K562 (cell line): ENCODE measurements around the gene CMBL. TPM values are rescaled to one million over a fixed set of nuclear protein-coding genes. Genes with fewer than 3 reads are reported as not detected.

Experiments used
- ARID3A ChIP-seq: IDR thresholded peaks from 2 replicates; pipeline ENCODE4 v1.6.1; 2012; ENCODE audit warnings: low read depth, low read length, improper control_type of control experiment, borderline replicate concordance
- ATF1 ChIP-seq, 2 experiments: fragments of 450-650 bp in 1 of 2; IDR thresholded peaks; 2 replicates each; pipeline ENCODE4 v1.6.1; 2016; ENCODE audit warnings: missing compliant biosample characterization in 1 of 2, missing genetic modification characterization in 1 of 2
- FOXA3 ChIP-seq, 2 experiments: fragments of 450-650 bp in 1 of 2; sonication (generic) in 1 of 2; formaldehyde crosslinking; IDR thresholded peaks in 1 of 2; conservative IDR thresholded peaks in 1 of 2; 2 replicates each; pipeline versions ENCODE4 v1.4.0 to v1.8.0; 2020 to 2022; ENCODE audit warnings: mild to moderate bottlenecking in 2 of 2, missing genetic modification reagents in 1 of 2
- FOXK1 ChIP-seq: sonication (generic); formaldehyde crosslinking; IDR thresholded peaks from 2 replicates; pipeline ENCODE4 v1.8.0; 2022; ENCODE audit warnings: missing genetic modification reagents, mild to moderate bottlenecking, borderline replicate concordance
- GATAD2B ChIP-seq: fragments of 450-650 bp; IDR thresholded peaks from 2 replicates; pipeline ENCODE4 v1.6.1; 2017; ENCODE audit warnings: mild to moderate bottlenecking, borderline replicate concordance
- HIVEP1 ChIP-seq: fragments of 250-450 bp; sonication (Bioruptor Pico); IDR thresholded peaks from 2 replicates; pipeline ENCODE4 v1.4.0; 2020; ENCODE audit warnings: mild to moderate bottlenecking
- LARP7 ChIP-seq: fragments of 450-650 bp; IDR thresholded peaks from 2 replicates; pipeline ENCODE4 v1.6.1; 2016
- MAZ ChIP-seq, 2 experiments: fragments of 450-650 bp in 1 of 2; sonication (generic) in 1 of 2; formaldehyde crosslinking; IDR thresholded peaks in 1 of 2; conservative IDR thresholded peaks in 1 of 2; 2 replicates each; pipeline versions ENCODE4 v1.4.0 to v1.5.0; 2020; ENCODE audit warnings: mild to moderate bottlenecking in 1 of 2, missing genetic modification reagents in 1 of 2
- NR3C1 ChIP-seq: sonication (generic); formaldehyde crosslinking; IDR thresholded peaks from 2 replicates; pipeline ENCODE4 v1.8.1; 2022; ENCODE audit warnings: missing genetic modification reagents
- PBX2 ChIP-seq, 2 experiments: IDR thresholded peaks in 1 of 2; conservative IDR thresholded peaks in 1 of 2; 2 replicates each; pipeline ENCODE4 v1.6.1; 2016; ENCODE audit warnings: low read depth in 2 of 2, mild to moderate bottlenecking in 1 of 2, missing compliant biosample characterization in 1 of 2, missing genetic modification characterization in 1 of 2, moderate library complexity in 1 of 2
- POLR3A ChIP-seq: IDR thresholded peaks from 2 replicates; pipeline ENCODE4 v1.6.1; 2011; ENCODE audit warnings: borderline replicate concordance, mild to moderate bottlenecking, moderate library complexity; ENCODE audit not compliant: insufficient read length, insufficient read depth; ENCODE audit errors: extremely low read depth
- SMC3 ChIP-seq: conservative IDR thresholded peaks from 2 replicates; pipeline ENCODE4 v1.6.1; 2011; ENCODE audit warnings: low read depth, low read length, improper control_type of control experiment; ENCODE audit not compliant: insufficient read depth
- SRSF1 ChIP-seq: fragments of 200-400 bp; formaldehyde crosslinking; IDR thresholded peaks from 2 replicates; pipeline ENCODE4 v1.6.1; 2017; ENCODE audit warnings: mild to moderate bottlenecking, low read depth, low read length, moderate library complexity
- ZFP91 ChIP-seq: sonication (generic); formaldehyde crosslinking; IDR thresholded peaks from 2 replicates; pipeline ENCODE4 v1.8.0; 2022; ENCODE audit warnings: mild to moderate bottlenecking, missing genetic modification reagents
- ZNF253 ChIP-seq: fragments of 250-450 bp; sonication (Bioruptor Pico); conservative IDR thresholded peaks from 2 replicates; pipeline ENCODE4 v1.6.1; 2021; ENCODE audit warnings: mild to moderate bottlenecking
- ZNF639 ChIP-seq, 2 experiments: fragments of 200-800 bp in 1 of 2; sonication (Bioruptor generic) in 1 of 2; sonication (generic) in 1 of 2; formaldehyde crosslinking in 1 of 2; IDR thresholded peaks in 1 of 2; conservative IDR thresholded peaks in 1 of 2; 2 replicates each; pipeline versions ENCODE4 v1.5.0 to v1.6.1; 2016 to 2020; ENCODE audit warnings: missing compliant biosample characterization in 1 of 2, missing genetic modification characterization in 1 of 2, missing genetic modification reagents in 1 of 2
- ZNF707 ChIP-seq: fragments of 250-450 bp; sonication (Bioruptor Pico); conservative IDR thresholded peaks from 2 replicates; pipeline ENCODE4 v1.8.0; 2022; ENCODE audit warnings: inconsistent platforms, mild to moderate bottlenecking, moderate library complexity
- polyA plus RNA-seq, 8 experiments: library from polyadenylated mRNA; depleted of rRNA in 4 of 8; stranded (reverse) in 5 of 8; unstranded in 3 of 8; fragments of >200 nt; fragmentation: Nextera tagmentation in 2 of 8; fragmentation: Illumina TruSeq in 1 of 8; extraction: Ambion mirVana in 2 of 8; extraction: Trizol in 1 of 8; gene quantifications; 2 replicates each; pipeline versions ENCODE4 v1.2.1 to v1.2.3, GENCODE V29; 2011 to 2014; ENCODE audit warnings: inconsistent platforms in 1 of 8, missing spikeins in 1 of 8
- total RNA-seq, 7 experiments: library from RNA; depleted of rRNA in 6 of 7; stranded (reverse); fragments of >200 nt in 6 of 7; fragmentation: Illumina TruSeq in 2 of 7; extraction: Trizol in 2 of 7; gene quantifications; 2 replicates each; pipeline versions ENCODE4 v1.2.1 to v1.2.3, GENCODE V29; 2011 to 2021; ENCODE audit warnings: low replicate concordance in 1 of 7

The CMBL gene
- total and polyA plus RNA-seq, 9 of the 15 experiments (the other 6 are each of a cell fraction or from before 2014, with no cell fraction given), result 22.6 to 192 (median 71.1) TPM

GRCh38 chr5:10317825-10318682 lies 10.4 kb upstream of the CMBL start (continued):
- no peak for TF ChIP-seq HIVEP1 (CRISPR knock-in tag)
- no peak for TF ChIP-seq FOXK1
- TF ChIP-seq PBX2 (CRISPR knock-in tag; IDR thresholded peaks at IDR 0.05; ENCODE audit: low read depth), result no peak
- TF ChIP-seq PBX2 (tag; conservative IDR thresholded peaks at IDR 0.05; ENCODE audit: low read depth), result peak; percentile 84
- no peak for TF ChIP-seq ZNF707
- no peak for TF ChIP-seq NR3C1
- TF ChIP-seq POLR3A, result no peak
- no peak for TF ChIP-seq ZNF639 (CRISPR knock-in tag; conservative IDR thresholded peaks at IDR 0.05 in 1 of 2, IDR thresholded peaks at IDR 0.05 in 1 of 2)
- no peak for TF ChIP-seq ZFP91 (CRISPR knock-in tag)
- TF ChIP-seq FOXA3 (CRISPR knock-in tag; conservative IDR thresholded peaks at IDR 0.05 in 1 of 2, IDR thresholded peaks at IDR 0.05 in 1 of 2), result no peak
- TF ChIP-seq ATF1 (CRISPR knock-in tag; IDR thresholded peaks at IDR 0.05), result no peak
- no peak for TF ChIP-seq ATF1 (tag; IDR thresholded peaks at IDR 0.05)
- no peak for TF ChIP-seq SRSF1
- TF ChIP-seq ZNF253 (CRISPR knock-in tag), result no peak
- no peak for TF ChIP-seq GATAD2B
- no peak for TF ChIP-seq SMC3
- no peak for TF ChIP-seq LARP7
- TF ChIP-seq MAZ (CRISPR knock-in tag; conservative IDR thresholded peaks at IDR 0.05 in 1 of 2, IDR thresholded peaks at IDR 0.05 in 1 of 2), result no peak; a peak in 1 of 4 replicates
- peak; percentile 54; the same call in 1 of the 2 replicates for TF ChIP-seq ARID3A
